IMR-90 (cell line): Measurements from ENCODE around the gene VMAC. TPM values are rescaled to one million over a fixed set of nuclear protein-coding genes. Genes with fewer than 3 reads are reported as not detected.

Experiments
- ATAC-seq: fragments of 200-7000 bp; cut with Tn5 transposase; 2 replicates; pipeline ENCODE4 v1.9.1; 2020; ENCODE audit warnings: low read depth, mild to moderate bottlenecking, moderate library complexity
- BruUV-seq: library from RNA; stranded (reverse); fragments of 400-500 nt; replicated peaks from 2 replicates; lab custom pipeline; 2021; lab: Mats Ljungman, UMichigan
- CTCF ChIA-PET: fragments of 300-600 bp; formaldehyde crosslinking; extraction: SDS; loops from one replicate; lab custom pipeline; 2021; ENCODE audit warnings: antibody characterized with exemption; lab: Yijun Ruan, JAX
- POLR2A ChIA-PET: fragments of 300-600 bp; sonication (Branson Sonifier 250); formaldehyde crosslinking; loops from one replicate; lab custom pipeline; 2022; ENCODE audit warnings: antibody characterized with exemption; ENCODE audit not compliant: unreplicated experiment; lab: Charles Lee
- DNase-seq: peaks from one replicate; pipeline ENCODE4 v3.0.0; 2013
- H2AFZ ChIP-seq: replicated peaks from 2 replicates; pipeline ENCODE3; 2013; ENCODE audit warnings: low read length, mild to moderate bottlenecking; ENCODE audit not compliant: poor library complexity
- H2AK5ac ChIP-seq: 2 replicates; pipeline ENCODE4 v1.6.1; 2013; ENCODE audit warnings: low read depth, low read length, inconsistent platforms
- H2AK9ac ChIP-seq: replicated peaks from 2 replicates; pipeline ENCODE3; 2013; ENCODE audit warnings: mild to moderate bottlenecking, low read depth, low read length, moderate library complexity; ENCODE audit not compliant: poor library complexity
- H2BK120ac ChIP-seq: 2 replicates; pipeline ENCODE4 v1.6.1; 2013; ENCODE audit warnings: low read depth, low read length, inconsistent platforms
- H2BK15ac ChIP-seq: 3 replicates; pipeline ENCODE4 v1.6.1; 2013; ENCODE audit warnings: low read depth, low read length, inconsistent platforms
- H2BK20ac ChIP-seq: 2 replicates; pipeline ENCODE4 v1.6.1; 2013; ENCODE audit warnings: low read depth, mild to moderate bottlenecking, inconsistent platforms, low read length, moderate library complexity
- H2BK5ac ChIP-seq: 2 replicates; pipeline ENCODE4 v1.6.1; 2013; ENCODE audit warnings: mild to moderate bottlenecking, low read depth, low read length, inconsistent platforms; ENCODE audit not compliant: poor library complexity, severe bottlenecking
- H3K14ac ChIP-seq: replicated peaks from 2 replicates; pipeline ENCODE4 v1.6.1; 2013; ENCODE audit warnings: low read depth, low read length, inconsistent platforms
- H3K18ac ChIP-seq: 2 replicates; pipeline ENCODE4 v1.6.1; 2013; ENCODE audit warnings: low read depth, low read length, control low read depth
- H3K23ac ChIP-seq: 2 replicates; pipeline ENCODE4 v1.6.1; 2013; ENCODE audit warnings: low read depth, low read length, inconsistent platforms
- H3K27ac ChIP-seq: 2 replicates; pipeline ENCODE4 v1.5.1; 2013; ENCODE audit warnings: mild to moderate bottlenecking, control low read depth, low read length; ENCODE audit not compliant: insufficient read depth
- H3K27me3 ChIP-seq: 2 replicates; pipeline ENCODE4 v1.6.1; 2013; ENCODE audit warnings: low read length; ENCODE audit not compliant: control insufficient read depth, insufficient read depth
- H3K36me3 ChIP-seq: 2 replicates; pipeline ENCODE4 v1.6.1; 2013; ENCODE audit warnings: low read length, mixed read lengths; ENCODE audit not compliant: control insufficient read depth, insufficient read depth
- H3K4ac ChIP-seq: 2 replicates; pipeline ENCODE4 v1.6.1; 2013; ENCODE audit warnings: low read depth, low read length, inconsistent platforms
- H3K4me1 ChIP-seq: 2 replicates; pipeline ENCODE4 v1.6.1; 2013; ENCODE audit warnings: low read length, mixed read lengths; ENCODE audit not compliant: control insufficient read depth, insufficient read depth
- H3K4me2 ChIP-seq: 2 replicates; pipeline ENCODE4 v1.6.1; 2013; ENCODE audit warnings: low read depth, mild to moderate bottlenecking, control low read depth, low read length, moderate library complexity
- H3K4me3 ChIP-seq: 2 replicates; pipeline ENCODE4 v1.5.1; 2013; ENCODE audit warnings: low read depth, mild to moderate bottlenecking, control low read depth, low read length, moderate library complexity; ENCODE audit not compliant: insufficient read depth
- H3K56ac ChIP-seq: 2 replicates; pipeline ENCODE4 v1.6.1; 2013; ENCODE audit warnings: low read length, inconsistent platforms; ENCODE audit not compliant: insufficient read depth; ENCODE audit errors: extremely low read depth
- H3K79me1 ChIP-seq, 2 experiments: 2 replicates each; pipeline ENCODE4 v1.6.1; 2013; ENCODE audit warnings: low read length in 2 of 2, inconsistent platforms in 1 of 2, low read depth in 1 of 2
- H3K9ac ChIP-seq: 2 replicates; pipeline ENCODE4 v1.6.1; 2013; ENCODE audit warnings: low read depth, low read length, control low read depth
- H3K9me1 ChIP-seq: 2 replicates; pipeline ENCODE4 v1.6.1; 2013; ENCODE audit warnings: low read length, inconsistent platforms; ENCODE audit not compliant: insufficient read depth
- H3K9me3 ChIP-seq: 2 replicates; pipeline ENCODE4 v1.6.1; 2013; ENCODE audit warnings: low read length; ENCODE audit not compliant: control insufficient read depth, insufficient read depth
- H4K20me1 ChIP-seq: 2 replicates; pipeline ENCODE4 v1.6.1; 2013; ENCODE audit warnings: low read length, inconsistent platforms; ENCODE audit not compliant: insufficient read depth
- H4K5ac ChIP-seq: 2 replicates; pipeline ENCODE4 v1.6.1; 2013; ENCODE audit warnings: mild to moderate bottlenecking, low read depth, low read length, control low read depth
- H4K8ac ChIP-seq, 2 experiments: 2 replicates each; pipeline ENCODE4 v1.6.1; 2013; ENCODE audit warnings: low read depth in 2 of 2, low read length in 2 of 2, control low read depth in 1 of 2, inconsistent platforms in 1 of 2
- H4K91ac ChIP-seq: 2 replicates; pipeline ENCODE4 v1.6.1; 2013; ENCODE audit warnings: low read depth, low read length, inconsistent platforms; ENCODE audit not compliant: insufficient read depth
- BHLHE40 ChIP-seq: fragments of 150-350 bp; IDR thresholded peaks from 2 replicates; pipeline ENCODE4 v1.6.1; 2016; ENCODE audit warnings: mild to moderate bottlenecking, low read depth, low read length
- CEBPB ChIP-seq: IDR thresholded peaks from 2 replicates; pipeline ENCODE4 v1.6.1; 2012; ENCODE audit warnings: low read depth, low read length, improper control_type of control experiment
- CHD1 ChIP-seq: IDR thresholded peaks from 2 replicates; pipeline ENCODE4 v1.6.1; 2012; ENCODE audit warnings: low read depth, low read length, improper control_type of control experiment
- ELK1 ChIP-seq: fragments of 150-350 bp; IDR thresholded peaks from 2 replicates; pipeline ENCODE4 v1.6.1; 2016; ENCODE audit warnings: low read depth, mild to moderate bottlenecking, low read length, moderate library complexity, borderline replicate concordance
- FOS ChIP-seq: fragments of 150-350 bp; IDR thresholded peaks from 2 replicates; pipeline ENCODE4 v1.6.1; 2016; ENCODE audit warnings: low read depth, low read length
- MAFK ChIP-seq: IDR thresholded peaks from 2 replicates; pipeline ENCODE4 v1.6.1; 2012; ENCODE audit warnings: low read depth, low read length, improper control_type of control experiment
- MAZ ChIP-seq: IDR thresholded peaks from 2 replicates; pipeline ENCODE4 v1.6.1; 2012; ENCODE audit warnings: low read depth, mild to moderate bottlenecking, low read length, improper control_type of control experiment, moderate library complexity, borderline replicate concordance
- MXI1 ChIP-seq: IDR thresholded peaks from 2 replicates; pipeline ENCODE4 v1.6.1; 2012; ENCODE audit warnings: low read depth, mild to moderate bottlenecking, low read length, moderate library complexity, borderline replicate concordance
- NFE2L2 ChIP-seq: fragments of 150-350 bp; IDR thresholded peaks from 2 replicates; pipeline ENCODE4 v1.6.1; 2016; ENCODE audit warnings: low read depth, mild to moderate bottlenecking, low read length
- POLR2A ChIP-seq: IDR thresholded peaks from 2 replicates; pipeline ENCODE4 v1.6.1; 2012; ENCODE audit warnings: mild to moderate bottlenecking, low read depth, low read length
- RAD21 ChIP-seq: IDR thresholded peaks from 2 replicates; pipeline ENCODE4 v1.6.1; 2012; ENCODE audit warnings: low read length, improper control_type of control experiment
- RCOR1 ChIP-seq: IDR thresholded peaks from 2 replicates; pipeline ENCODE4 v1.6.1; 2012; ENCODE audit warnings: mild to moderate bottlenecking, low read length, improper control_type of control experiment; ENCODE audit not compliant: insufficient replicate concordance
- RFX5 ChIP-seq: IDR thresholded peaks from 2 replicates; pipeline ENCODE4 v1.8.0; 2012; ENCODE audit warnings: low read depth, mild to moderate bottlenecking, low read length, moderate library complexity
- SMC3 ChIP-seq: fragments of 150-350 bp; IDR thresholded peaks from 2 replicates; pipeline ENCODE4 v1.6.1; 2016; ENCODE audit warnings: low read depth, mild to moderate bottlenecking, antibody characterized with exemption, low read length, moderate library complexity
- WGBS, 2 experiments: methylation state at CpG; one replicate each; pipeline versions ENCODE4 v1.1.5 to v1.1.7; 2013; ENCODE audit warnings: missing lambda C conversion rate in 2 of 2; ENCODE audit not compliant: insufficient read length in 1 of 2; ENCODE audit errors: extremely low coverage in 2 of 2; 5-methylcytosine and 5-hydroxymethylcytosine counted together
- dilution Hi-C: fragments of 300-500 bp; cut with HindIII; formaldehyde crosslinking; loops from one replicate; pipeline ENCODE4 v1.14.3; 2018; ENCODE audit warnings: low sequenced_read_pairs; ENCODE audit not compliant: unreplicated experiment
- in situ Hi-C: fragments of 300-500 bp; cut with MboI; formaldehyde crosslinking; loops from 3 replicates; pipeline ENCODE4 v1.14.3; 2019; ENCODE audit warnings: low sequenced_read_pairs, inconsistent platforms, mixed read lengths
- intact Hi-C: fragments of 100-400 bp; cut with micrococcal nuclease; formaldehyde crosslinking; loops from 2 replicates; pipeline ENCODE4 v1.10.0; 2022
- polyA plus RNA-seq, 3 experiments: library from polyadenylated mRNA; depleted of rRNA; stranded (reverse); fragments of >200 nt; gene quantifications; 2 replicates each; pipeline ENCODE4 v1.2.3, GENCODE V29; 2012; ENCODE audit warnings: low replicate concordance in 1 of 3
- total RNA-seq: library from RNA; depleted of rRNA; stranded (reverse); fragments of >200 nt; gene quantifications from 2 replicates; pipeline ENCODE4 v1.2.3, GENCODE V29; 2012
- TF ChIP-seq, protein P1 (sequence below): conservative IDR thresholded peaks from 2 replicates; pipeline ENCODE4 v1.5.1; 2012; ENCODE audit warnings: mild to moderate bottlenecking, low read depth, low read length, improper control_type of control experiment

The VMAC gene
- total and polyA plus RNA-seq, 2 of the 4 experiments (the other 2 are of a cell fraction) = 1.4 to 3.1 TPM

GRCh38 chr19:5932609-5933262 is 28.1 kb downstream of the VMAC start:
- H2AFZ ChIP-seq = no peak overlapping the region
- peaks cover 57% of the 10 kb centered on the region for H3K36me3 ChIP-seq
- H2AK9ac ChIP-seq = no peak overlapping the region
- H4K5ac ChIP-seq = no peak overlapping the region; the same call in 1 of the 2 replicates
- DNase-seq (no peak), ATAC-seq (no peak)
- H3K18ac ChIP-seq = no peak overlapping the region; the same call in 1 of the 2 replicates
- in situ Hi-C loops (no loop called here), dilution Hi-C loops (no loop called here), intact Hi-C loops (no loop called here)
- H2BK5ac ChIP-seq = no peak overlapping the region
- no peak overlapping the region for H2BK120ac ChIP-seq
- H3K4me2 ChIP-seq = no peak overlapping the region
- H2BK15ac ChIP-seq = no peak overlapping the region
- CTCF ChIA-PET = no interaction called here
- H3K23ac ChIP-seq = no peak overlapping the region
- H4K8ac ChIP-seq = peak overlapping the region in 1 of 2 experiments; percentile 1; a peak in 1 of 4 replicates
- H3K14ac ChIP-seq = no peak overlapping the region
- no peaks in the 10 kb centered on the region for H3K27me3 ChIP-seq
- H3K4me1 ChIP-seq = peaks cover 32% of the 10 kb centered on the region
- 88% methylated on average over 11 of the region's 21 CpGs; no CpG with 5 or more reads in 1 of the 2 experiments for WGBS, 2 experiments
- peak overlapping the region; percentile 47; the same call in 1 of the 2 replicates for H3K4ac ChIP-seq
- no peak overlapping the region for H2BK20ac ChIP-seq
- H3K9me3 ChIP-seq = no peaks in the 10 kb centered on the region
- BruUV-seq = no TSS peak
- peaks cover 27 to 71% of the 10 kb centered on the region in 2 experiments; a peak in 3 of 4 replicates for H3K79me1 ChIP-seq
- H4K91ac ChIP-seq = no peak overlapping the region
- H3K27ac ChIP-seq = peak overlapping the region; percentile 69; the same call in 1 of the 2 replicates
- peak overlapping the region; percentile 68; the same call in 1 of the 2 replicates for H2AK5ac ChIP-seq
- H3K9ac ChIP-seq = no peak overlapping the region
- H3K9me1 ChIP-seq = peaks cover 32% of the 10 kb centered on the region
- H3K4me3 ChIP-seq = no peak overlapping the region
- H3K56ac ChIP-seq = no peak overlapping the region
- POLR2A ChIA-PET = no interaction called here
- peaks cover 34% of the 10 kb centered on the region for H4K20me1 ChIP-seq
- TF ChIP-seq RCOR1 (no peak), NFE2L2 (no peak), MXI1 (no peak), POLR2A (no peak), RAD21 (no peak), SMC3 (no peak), MAZ (no peak), CEBPB (no peak), ELK1 (no peak), BHLHE40 (no peak), CHD1 (no peak), RFX5 (no peak), MAFK (no peak), FOS (no peak)
- TF ChIP-seq, protein P1, sequence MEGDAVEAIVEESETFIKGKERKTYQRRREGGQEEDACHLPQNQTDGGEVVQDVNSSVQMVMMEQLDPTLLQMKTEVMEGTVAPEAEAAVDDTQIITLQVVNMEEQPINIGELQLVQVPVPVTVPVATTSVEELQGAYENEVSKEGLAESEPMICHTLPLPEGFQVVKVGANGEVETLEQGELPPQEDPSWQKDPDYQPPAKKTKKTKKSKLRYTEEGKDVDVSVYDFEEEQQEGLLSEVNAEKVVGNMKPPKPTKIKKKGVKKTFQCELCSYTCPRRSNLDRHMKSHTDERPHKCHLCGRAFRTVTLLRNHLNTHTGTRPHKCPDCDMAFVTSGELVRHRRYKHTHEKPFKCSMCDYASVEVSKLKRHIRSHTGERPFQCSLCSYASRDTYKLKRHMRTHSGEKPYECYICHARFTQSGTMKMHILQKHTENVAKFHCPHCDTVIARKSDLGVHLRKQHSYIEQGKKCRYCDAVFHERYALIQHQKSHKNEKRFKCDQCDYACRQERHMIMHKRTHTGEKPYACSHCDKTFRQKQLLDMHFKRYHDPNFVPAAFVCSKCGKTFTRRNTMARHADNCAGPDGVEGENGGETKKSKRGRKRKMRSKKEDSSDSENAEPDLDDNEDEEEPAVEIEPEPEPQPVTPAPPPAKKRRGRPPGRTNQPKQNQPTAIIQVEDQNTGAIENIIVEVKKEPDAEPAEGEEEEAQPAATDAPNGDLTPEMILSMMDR = no peak
